BE2C (cell line): ENCODE measurements around the gene COL18A1. TPM values are rescaled to one million over a fixed set of nuclear protein-coding genes. Genes with fewer than 3 reads are reported as not detected.

Experiments used
- DNase-seq: peaks from one replicate; pipeline ENCODE4 v3.0.0-alpha.2; 2020
- H3K27me3 ChIP-seq: fragments of 250-450 bp; sonication (Bioruptor Pico); 2 replicates; pipeline ENCODE4 v1.5.1; 2020; ENCODE audit warnings: mild to moderate bottlenecking
- H3K36me3 ChIP-seq: fragments of 250-450 bp; sonication (Bioruptor Pico); 2 replicates; pipeline ENCODE4 v1.5.1; 2020; ENCODE audit warnings: mild to moderate bottlenecking
- H3K4me1 ChIP-seq: fragments of 250-450 bp; sonication (Bioruptor Pico); 2 replicates; pipeline ENCODE4 v1.5.1; 2020
- H3K4me3 ChIP-seq: 2 replicates; pipeline ENCODE4 v1.5.1; 2011; ENCODE audit warnings: low read depth, low read length
- H3K9me3 ChIP-seq: fragments of 250-450 bp; sonication (Bioruptor Pico); 2 replicates; pipeline ENCODE4 v1.5.1; 2020
- CTCF ChIP-seq: IDR thresholded peaks from 2 replicates; pipeline ENCODE4 v1.5.1; 2012; ENCODE audit warnings: mild to moderate bottlenecking, low read depth, low read length
- polyA plus RNA-seq: library from polyadenylated mRNA; unstranded; fragments of >200 nt; gene quantifications from one replicate; pipeline ENCODE4 v1.2.1, GENCODE V29; 2012; ENCODE audit warnings: low read depth, missing spikeins; ENCODE audit not compliant: insufficient read length, insufficient read depth

Gene COL18A1
- 11.7 TPM for polyA plus RNA-seq

GRCh38 chr21:45404730-45405270 is at the start of gene COL18A1:
TSS of gene COL18A1 (plus strand) at chr21:45405165. CDS start at chr21:45405231, 66 bp downstream.
- no peaks in the 10 kb centered on the region for H3K9me3 ChIP-seq
- peaks cover 33% of the 10 kb centered on the region for H3K27me3 ChIP-seq
- H3K4me1 ChIP-seq = no peaks in the 10 kb centered on the region
- TF ChIP-seq CTCF = no peak
- DNase-seq = peak; percentile 77
- H3K36me3 ChIP-seq = no peaks in the 10 kb centered on the region
- H3K4me3 ChIP-seq = peak within 1 kb of the TSS; percentile 32; the same call in 1 of the 2 replicates

- Histone ChIP-seq H3K4me1 (peaks cover 6% of the 10 kb centered on the region; the same call in 1 of the 2 replicates), H3K4me3 (no peak overlapping the region), H3K36me3 (no peaks in the 10 kb centered on the region), H3K9me3 (no peaks in the 10 kb centered on the region), H3K27me3 (no peaks in the 10 kb centered on the region)
- no peak for DNase-seq
- TF ChIP-seq CTCF = no peak
Measured at GRCh38 chr21:45355573-45355972, 49.4 kb upstream of the COL18A1 start.

- no peaks in the 10 kb centered on the region for H3K27me3 ChIP-seq
- peak; percentile 40 for TF ChIP-seq CTCF
- no peaks in the 10 kb centered on the region for H3K9me3 ChIP-seq
- H3K36me3 ChIP-seq = no peaks in the 10 kb centered on the region
- no peak for DNase-seq
- peaks cover 6% of the 10 kb centered on the region; the same call in 1 of the 2 replicates for H3K4me1 ChIP-seq
- H3K4me3 ChIP-seq = no peak overlapping the region
Measured at GRCh38 chr21:45356251-45356650, 48.7 kb upstream of the COL18A1 start.

GRCh38 chr21:45356653-45357435 is 48.1 kb upstream of the COL18A1 start:
- Histone ChIP-seq H3K27me3 (no peaks in the 10 kb centered on the region), H3K9me3 (no peaks in the 10 kb centered on the region), H3K36me3 (no peaks in the 10 kb centered on the region), H3K4me1 (peaks cover 6% of the 10 kb centered on the region; the same call in 1 of the 2 replicates), H3K4me3 (no peak overlapping the region)
- TF ChIP-seq CTCF = no peak
- DNase-seq = no peak

- H3K4me1 ChIP-seq = peaks cover 6% of the 10 kb centered on the region; the same call in 1 of the 2 replicates
- no peaks in the 10 kb centered on the region for H3K36me3 ChIP-seq
- H3K4me3 ChIP-seq = no peak overlapping the region
- H3K9me3 ChIP-seq = no peaks in the 10 kb centered on the region
- TF ChIP-seq CTCF = peak; percentile 22
- H3K27me3 ChIP-seq = no peaks in the 10 kb centered on the region
- no peak for DNase-seq
Measured at GRCh38 chr21:45357436-45358260, 47.3 kb upstream of the COL18A1 start.
